GM15510 (cell line): ENCODE results near the gene PHF14.

Experiments
- POLR2A ChIP-seq: IDR thresholded peaks from 3 replicates; pipeline ENCODE4 v1.6.1; 2011; ENCODE audit warnings: borderline replicate concordance; ENCODE audit not compliant: insufficient read length; ENCODE audit errors: extremely low read depth

Gene PHF14

GRCh38 chr7:11133436-11133959 lies 159.8 kb downstream of the PHF14 start:
- no peak for TF ChIP-seq POLR2A

GRCh38 chr7:11135573-11135972 lies 161.9 kb downstream of the PHF14 start:
- no peak for TF ChIP-seq POLR2A

- TF ChIP-seq POLR2A = no peak
Observed at GRCh38 chr7:11141541-11141940, 167.9 kb downstream of the PHF14 start.

- TF ChIP-seq POLR2A = no peak
Observed at GRCh38 chr7:11153694-11154093, 180.0 kb downstream of the PHF14 start.

- no peak for TF ChIP-seq POLR2A
Observed at GRCh38 chr7:11155883-11156282, 182.2 kb downstream of the PHF14 start.

- TF ChIP-seq POLR2A = no peak
Observed at GRCh38 chr7:11161499-11161898, 187.8 kb downstream of the PHF14 start.

- no peak for TF ChIP-seq POLR2A
Observed at GRCh38 chr7:11163220-11163619, 189.5 kb downstream of the PHF14 start.

- no peak for TF ChIP-seq POLR2A
Observed at GRCh38 chr7:11166051-11166450, 192.4 kb downstream of the PHF14 start.

- TF ChIP-seq POLR2A = no peak
Observed at GRCh38 chr7:11168650-11169170, 195.0 kb downstream of the PHF14 start.

- no peak for TF ChIP-seq POLR2A
Observed at GRCh38 chr7:11170175-11170574, 196.5 kb downstream of the PHF14 start.

GRCh38 chr7:11170863-11171568 lies 197.3 kb downstream of the PHF14 start:
- TF ChIP-seq POLR2A = no peak

- no peak for TF ChIP-seq POLR2A
Observed at GRCh38 chr7:11171569-11172192, 198.0 kb downstream of the PHF14 start.

GRCh38 chr7:11172835-11173234 lies 199.2 kb downstream of the PHF14 start:
- no peak for TF ChIP-seq POLR2A

- TF ChIP-seq POLR2A = no peak
Observed at GRCh38 chr7:11175371-11175770, 201.7 kb downstream of the PHF14 start.

- TF ChIP-seq POLR2A = no peak
Observed at GRCh38 chr7:11175887-11176286, 202.2 kb downstream of the PHF14 start.
